Peyer's patch (tissue), 4 donors: ENCODE results near the gene WFIKKN2. TPM values are rescaled to one million over a fixed set of nuclear protein-coding genes. Genes with fewer than 3 reads are reported as not detected.
A peak's percentile ranks its signal among the peaks of the same experiment; 100 is the strongest.
"Not testable (repeated sequence)": the region's sequence is repeated elsewhere in the genome, so short reads cannot be mapped to it uniquely, and the experiment has no call there.

Source experiments
- DNase-seq, 3 donors: peaks; one replicate each; pipeline ENCODE4 v3.0.0-alpha.2; 2017 to 2019
- H3K27ac ChIP-seq, 4 donors: fragments of 200-600 bp; sonication (generic); one replicate each; pipeline ENCODE4 v1.5.1; 2016 to 2019
- H3K27me3 ChIP-seq, 2 donors: fragments of 200-600 bp; sonication (generic); one replicate each; pipeline ENCODE4 v1.5.1; 2019
- H3K36me3 ChIP-seq, 3 donors: fragments of 200-600 bp; sonication (generic); one replicate each; pipeline ENCODE4 v1.5.1; 2016 to 2019
- H3K4me1 ChIP-seq, 4 donors: fragments of 200-600 bp; sonication (generic); one replicate each; pipeline ENCODE4 v1.5.1; 2016 to 2019
- H3K4me3 ChIP-seq, 4 donors: fragments of 200-600 bp; sonication (generic); 1 replicate in 3 of 4; 2 replicates in 1 of 4; pipeline ENCODE4 v1.5.1; 2016 to 2019; ENCODE audit warnings: mild to moderate bottlenecking in 1 of 4
- H3K9me3 ChIP-seq, 4 donors: fragments of 200-600 bp; sonication (generic); one replicate each; pipeline ENCODE4 v1.5.1; 2016 to 2019; ENCODE audit warnings: mild to moderate bottlenecking in 1 of 4
- POLR2A ChIP-seq, 2 donors: fragments of 450-650 bp; IDR thresholded peaks; one replicate each; pipeline ENCODE4 v1.5.1; 2017; ENCODE audit warnings: antibody characterized with exemption in 2 of 2, mild to moderate bottlenecking in 2 of 2, moderate library complexity in 2 of 2
- total RNA-seq, 4 donors: library from RNA; depleted of rRNA; stranded (reverse); fragments of >200 nt; gene quantifications; one replicate each; pipeline ENCODE4 v1.1.0, GENCODE V29; 2016
- TF ChIP-seq, protein P1 (sequence below), 6 experiments: fragments of 450-650 bp in 4 of 6; fragments of 200-600 bp in 2 of 6; sonication (generic) in 1 of 6; IDR thresholded peaks; one replicate each; pipeline ENCODE4 v1.5.1; 2017 to 2019; ENCODE audit warnings: antibody characterized with exemption in 6 of 6, mild to moderate bottlenecking in 3 of 6, moderate library complexity in 1 of 6

Gene WFIKKN2
- total RNA-seq, 4 donors from 2014 or later = not detected

DNA sequence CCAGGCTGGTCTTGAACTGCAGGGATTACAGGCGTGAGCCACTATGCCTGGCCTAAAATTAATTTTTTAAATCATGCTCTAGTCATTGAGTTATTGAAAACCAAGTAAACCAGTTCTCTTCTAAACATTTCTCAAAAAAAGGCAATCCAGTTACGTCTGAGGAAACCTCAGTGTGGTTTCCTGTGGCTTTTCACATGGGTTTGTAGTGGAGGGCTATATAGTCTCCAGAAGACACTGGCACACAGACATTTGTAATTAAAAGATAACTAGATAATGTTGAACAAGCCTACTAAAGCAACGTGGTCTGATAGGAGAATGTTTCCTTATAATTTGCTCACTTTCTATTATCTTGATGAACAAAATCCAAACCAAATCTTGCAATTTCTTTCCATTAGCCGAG, 36.0 kb downstream of the WFIKKN2 start:
- Histone ChIP-seq H3K4me1 (peaks cover 0 to 20% (median 3%) of the 10 kb centered on the region in 4 donors), H3K9me3 (no peaks in the 10 kb centered on the region), H3K27ac (no peak overlapping the region), H3K27me3 (no peaks in the 10 kb centered on the region), H3K36me3 (no peaks in the 10 kb centered on the region), H3K4me3 (no peak overlapping the region)
- no peak for TF ChIP-seq POLR2A (IDR thresholded peaks at IDR 0.05)
- TF ChIP-seq, protein P1, sequence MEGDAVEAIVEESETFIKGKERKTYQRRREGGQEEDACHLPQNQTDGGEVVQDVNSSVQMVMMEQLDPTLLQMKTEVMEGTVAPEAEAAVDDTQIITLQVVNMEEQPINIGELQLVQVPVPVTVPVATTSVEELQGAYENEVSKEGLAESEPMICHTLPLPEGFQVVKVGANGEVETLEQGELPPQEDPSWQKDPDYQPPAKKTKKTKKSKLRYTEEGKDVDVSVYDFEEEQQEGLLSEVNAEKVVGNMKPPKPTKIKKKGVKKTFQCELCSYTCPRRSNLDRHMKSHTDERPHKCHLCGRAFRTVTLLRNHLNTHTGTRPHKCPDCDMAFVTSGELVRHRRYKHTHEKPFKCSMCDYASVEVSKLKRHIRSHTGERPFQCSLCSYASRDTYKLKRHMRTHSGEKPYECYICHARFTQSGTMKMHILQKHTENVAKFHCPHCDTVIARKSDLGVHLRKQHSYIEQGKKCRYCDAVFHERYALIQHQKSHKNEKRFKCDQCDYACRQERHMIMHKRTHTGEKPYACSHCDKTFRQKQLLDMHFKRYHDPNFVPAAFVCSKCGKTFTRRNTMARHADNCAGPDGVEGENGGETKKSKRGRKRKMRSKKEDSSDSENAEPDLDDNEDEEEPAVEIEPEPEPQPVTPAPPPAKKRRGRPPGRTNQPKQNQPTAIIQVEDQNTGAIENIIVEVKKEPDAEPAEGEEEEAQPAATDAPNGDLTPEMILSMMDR (IDR thresholded peaks at IDR 0.05) = no peak
- peak in 2 of 3 donors; percentile 36 to 62 for DNase-seq

- Histone ChIP-seq H3K4me3 (no peak overlapping the region), H3K27ac (peak overlapping the region in 1 of 4 donors; percentile 0), H3K9me3 (no peaks in the 10 kb centered on the region), H3K36me3 (no peaks in the 10 kb centered on the region), H3K27me3 (no peaks in the 10 kb centered on the region), H3K4me1 (peaks cover 0 to 20% (median 3%) of the 10 kb centered on the region in 4 donors)
- TF ChIP-seq POLR2A (IDR thresholded peaks at IDR 0.05) = no peak
- TF ChIP-seq, protein P1 (IDR thresholded peaks at IDR 0.05) = no peak
- no peak for DNase-seq
Measured at GRCh38 chr17:50871898-50872297, 36.5 kb downstream of the WFIKKN2 start.

GRCh38 chr17:50872710-50873424, 37.5 kb downstream of the WFIKKN2 start:
- no peak overlapping the region for H3K27ac ChIP-seq
- TF ChIP-seq, protein P1 (IDR thresholded peaks at IDR 0.05) = no peak
- no peak for TF ChIP-seq POLR2A (IDR thresholded peaks at IDR 0.05)
- H3K4me3 ChIP-seq = no peak overlapping the region
- DNase-seq = no peak
- H3K27me3 ChIP-seq = no peaks in the 10 kb centered on the region
- H3K36me3 ChIP-seq = no peaks in the 10 kb centered on the region
- peaks cover 0 to 20% (median 3%) of the 10 kb centered on the region in 4 donors for H3K4me1 ChIP-seq
- no peaks in the 10 kb centered on the region for H3K9me3 ChIP-seq

GRCh38 chr17:50875074-50875473, 39.7 kb downstream of the WFIKKN2 start:
- DNase-seq = no peak
- no peak overlapping the region for H3K27ac ChIP-seq
- no peak overlapping the region for H3K4me3 ChIP-seq
- no peaks in the 10 kb centered on the region for H3K9me3 ChIP-seq
- no peaks in the 10 kb centered on the region for H3K27me3 ChIP-seq
- no peaks in the 10 kb centered on the region for H3K36me3 ChIP-seq
- peaks cover 0 to 20% (median 0%) of the 10 kb centered on the region in 4 donors for H3K4me1 ChIP-seq
- TF ChIP-seq POLR2A (IDR thresholded peaks at IDR 0.05) = no peak
- TF ChIP-seq, protein P1 (IDR thresholded peaks at IDR 0.05) = no peak

DNA sequence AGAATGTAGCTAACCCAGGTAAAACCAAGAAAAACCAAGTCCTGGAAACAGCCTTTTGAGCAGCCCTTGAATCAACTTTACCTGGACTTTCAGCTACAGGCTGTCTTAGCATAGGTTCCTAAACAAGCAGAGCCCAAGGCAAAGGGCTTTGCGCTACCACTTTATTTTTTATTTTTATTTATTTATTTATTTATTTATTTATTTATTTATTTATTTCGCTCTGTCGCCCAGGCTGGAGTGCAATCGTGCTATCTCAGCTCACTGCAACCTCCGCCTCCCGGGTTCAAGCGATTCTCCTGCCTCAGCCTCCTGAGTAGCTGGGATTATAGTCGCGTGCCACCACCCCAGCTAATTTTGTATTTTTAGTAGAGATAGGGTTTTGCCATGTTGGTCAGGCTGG, 41.7 kb downstream of the WFIKKN2 start:
- not testable (repeated sequence) for H3K27me3 ChIP-seq, H3K4me1 ChIP-seq, H3K4me3 ChIP-seq, H3K9me3 ChIP-seq, DNase-seq, H3K36me3 ChIP-seq, H3K27ac ChIP-seq

DNA sequence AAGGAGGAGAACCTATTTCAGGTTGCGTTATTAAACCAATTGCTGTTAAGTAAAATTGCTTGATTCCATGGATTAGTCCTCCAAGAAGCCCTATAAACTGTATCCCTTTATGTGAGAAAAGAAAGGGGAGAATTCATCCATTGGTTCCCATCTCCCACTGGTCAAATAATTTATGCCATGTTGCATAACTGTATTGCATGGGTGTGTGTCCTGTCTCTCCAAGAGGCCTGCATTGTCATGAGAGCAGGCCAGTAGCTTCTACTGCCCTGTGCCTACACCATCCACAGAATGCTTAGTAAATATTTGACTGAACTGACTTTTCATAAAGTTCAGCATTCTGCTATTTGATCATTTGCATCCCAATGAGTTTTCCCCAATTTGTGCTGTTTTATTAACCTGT, 42.5 kb downstream of the WFIKKN2 start:
- Histone ChIP-seq H3K27ac (no peak overlapping the region), H3K4me1 (peaks cover 0 to 2% (median 0%) of the 10 kb centered on the region in 4 donors), H3K9me3 (no peaks in the 10 kb centered on the region), H3K4me3 (no peak overlapping the region), H3K36me3 (no peaks in the 10 kb centered on the region), H3K27me3 (no peaks in the 10 kb centered on the region)
- no peak for DNase-seq
- TF ChIP-seq, protein P1 (IDR thresholded peaks at IDR 0.05) = no peak
- TF ChIP-seq POLR2A (IDR thresholded peaks at IDR 0.05) = no peak
